Mesendoderm (in vitro differentiated cells): Measurements from ENCODE around the gene LRRC3C.

ENCODE experiments used
- DNase-seq: peaks from one replicate; pipeline ENCODE4 v3.0.0; 2013
- H2AK5ac ChIP-seq: 2 replicates; pipeline ENCODE4 v1.6.1; 2013; ENCODE audit warnings: low read length, inconsistent platforms
- H2BK120ac ChIP-seq: 2 replicates; pipeline ENCODE4 v1.6.1; 2013; ENCODE audit warnings: low read depth, mild to moderate bottlenecking, low read length, moderate library complexity, mixed read lengths
- H2BK15ac ChIP-seq: replicated peaks from 2 replicates; pipeline ENCODE4 v1.6.1; 2013; ENCODE audit warnings: low read depth, mild to moderate bottlenecking, moderate library complexity
- H2BK5ac ChIP-seq: 2 replicates; pipeline ENCODE4 v1.6.1; 2013; ENCODE audit warnings: low read length, inconsistent platforms
- H3K18ac ChIP-seq: 2 replicates; pipeline ENCODE4 v1.6.1; 2013; ENCODE audit warnings: mild to moderate bottlenecking, low read length, mixed read lengths
- H3K23ac ChIP-seq: one replicate; pipeline ENCODE4 v1.6.1; 2013; ENCODE audit warnings: low read length
- H3K27ac ChIP-seq: 2 replicates; pipeline ENCODE4 v1.5.1; 2013; ENCODE audit warnings: low read depth, mild to moderate bottlenecking, inconsistent platforms, low read length, moderate library complexity
- H3K27me3 ChIP-seq: 2 replicates; pipeline ENCODE4 v1.6.1; 2013; ENCODE audit warnings: low read length, control low read depth, mild to moderate bottlenecking, inconsistent platforms; ENCODE audit not compliant: insufficient read depth, poor library complexity
- H3K36me3 ChIP-seq: 2 replicates; pipeline ENCODE4 v1.6.1; 2013; ENCODE audit warnings: low read length, inconsistent platforms; ENCODE audit not compliant: control insufficient read depth, insufficient read depth
- H3K4ac ChIP-seq: one replicate; pipeline ENCODE4 v1.6.1; 2013; ENCODE audit warnings: low read depth, mild to moderate bottlenecking, low read length, moderate library complexity
- H3K4me1 ChIP-seq: 2 replicates; pipeline ENCODE4 v1.6.1; 2013; ENCODE audit warnings: low read depth, low read length, inconsistent platforms; ENCODE audit not compliant: control insufficient read depth
- H3K4me2 ChIP-seq: 2 replicates; pipeline ENCODE4 v1.6.1; 2013; ENCODE audit warnings: low read length
- H3K4me3 ChIP-seq: 2 replicates; pipeline ENCODE4 v1.5.1; 2013; ENCODE audit warnings: mild to moderate bottlenecking, low read length
- H3K56ac ChIP-seq: one replicate; pipeline ENCODE4 v1.6.1; 2013; ENCODE audit warnings: low read length
- H3K79me1 ChIP-seq: 2 replicates; pipeline ENCODE4 v1.6.1; 2013; ENCODE audit warnings: low read length, inconsistent platforms
- H3K79me2 ChIP-seq: 2 replicates; pipeline ENCODE4 v1.6.1; 2013; ENCODE audit warnings: mild to moderate bottlenecking, low read length; ENCODE audit not compliant: control insufficient read depth, insufficient read depth
- H3K9ac ChIP-seq: 2 replicates; pipeline ENCODE4 v1.6.1; 2013; ENCODE audit warnings: low read length, inconsistent platforms
- H4K5ac ChIP-seq: one replicate; pipeline ENCODE4 v1.6.1; 2013; ENCODE audit warnings: low read length
- H4K8ac ChIP-seq: one replicate; pipeline ENCODE4 v1.6.1; 2013; ENCODE audit warnings: low read depth, mild to moderate bottlenecking, control low read depth, low read length, moderate library complexity
- WGBS: extraction: QIAGEN DNeasy Blood & Tissue Kit; methylation state at CpG from one replicate; pipeline ENCODE4 v1.1.7; 2013; ENCODE audit warnings: low lambda C conversion rate, missing lambda C conversion rate; ENCODE audit not compliant: insufficient coverage; ENCODE audit errors: extremely low coverage; 5-methylcytosine and 5-hydroxymethylcytosine counted together

Gene LRRC3C

GRCh38 chr17:39979016-39979670 lies 51.6 kb downstream of the LRRC3C start:
- WGBS = no CpG with 5 or more reads among the region's 5 CpGs
- no peak overlapping the region for H3K4me3 ChIP-seq
- peaks cover 5% of the 10 kb centered on the region for H3K79me1 ChIP-seq

GRCh38 chr17:39979893-39980350 lies 52.4 kb downstream of the LRRC3C start:
- no peak overlapping the region for H3K23ac ChIP-seq
- H3K79me1 ChIP-seq = peaks cover 5% of the 10 kb centered on the region
- peaks cover 5% of the 10 kb centered on the region for H3K4me1 ChIP-seq
- H3K27me3 ChIP-seq = no peaks in the 10 kb centered on the region
- peak overlapping the region; percentile 31 for H3K4me3 ChIP-seq
- peak overlapping the region; percentile 91 for H3K56ac ChIP-seq
- H3K27ac ChIP-seq = no peak overlapping the region
- no peak overlapping the region for H4K5ac ChIP-seq
- H3K4me2 ChIP-seq = peak overlapping the region; percentile 37
- H4K8ac ChIP-seq = peak overlapping the region; percentile 30
- DNase-seq = peak; percentile 66
- no peak overlapping the region for H2BK5ac ChIP-seq
- no CpG with 5 or more reads among the region's 10 CpGs for WGBS
- no peak overlapping the region for H3K4ac ChIP-seq
- no peak overlapping the region for H2BK15ac ChIP-seq
- H2AK5ac ChIP-seq = no peak overlapping the region
- H3K18ac ChIP-seq = peak overlapping the region; percentile 76
- peak overlapping the region; percentile 68 for H3K9ac ChIP-seq
- peaks cover 2% of the 10 kb centered on the region for H3K36me3 ChIP-seq
- H3K79me2 ChIP-seq = peaks cover 15% of the 10 kb centered on the region
- no peak overlapping the region for H2BK120ac ChIP-seq

More at GRCh38 chr17:39979016-39979670, 51.6 kb downstream of the LRRC3C start:
- Histone ChIP-seq H3K79me2 (peaks cover 15% of the 10 kb centered on the region), H3K36me3 (no peaks in the 10 kb centered on the region), H2AK5ac (no peak overlapping the region), H2BK120ac (no peak overlapping the region), H3K27ac (no peak overlapping the region), H3K4me2 (no peak overlapping the region), H3K4me1 (peaks cover 5% of the 10 kb centered on the region), H3K4ac (no peak overlapping the region), H3K23ac (no peak overlapping the region), H3K18ac (no peak overlapping the region), H2BK15ac (no peak overlapping the region), H3K9ac (no peak overlapping the region), H2BK5ac (no peak overlapping the region), H4K5ac (no peak overlapping the region), H3K56ac (no peak overlapping the region), H4K8ac (no peak overlapping the region), H3K27me3 (no peaks in the 10 kb centered on the region)
- DNase-seq = peak; percentile 43

- Histone ChIP-seq H3K23ac (no peak within 1 kb of the TSS), H4K8ac (peak within 1 kb of the TSS; percentile 30), H3K18ac (peak within 1 kb of the TSS; percentile 89), H3K4ac (peak within 1 kb of the TSS; percentile 40), H3K36me3 (peaks cover 5% of the 10 kb centered on the region), H3K4me1 (peaks cover 5% of the 10 kb centered on the region), H2BK15ac (no peak within 1 kb of the TSS), H3K27me3 (no peaks in the 10 kb centered on the region), H3K56ac (peak within 1 kb of the TSS; percentile 97), H3K79me1 (peaks cover 7% of the 10 kb centered on the region), H3K79me2 (peaks cover 15% of the 10 kb centered on the region), H3K4me3 (peak within 1 kb of the TSS; percentile 93), H2BK120ac (peak within 1 kb of the TSS; percentile 46), H3K9ac (peak within 1 kb of the TSS; percentile 93), H4K5ac (no peak within 1 kb of the TSS), H3K27ac (peak within 1 kb of the TSS; percentile 75), H3K4me2 (peak within 1 kb of the TSS; percentile 92), H2AK5ac (no peak within 1 kb of the TSS), H2BK5ac (no peak within 1 kb of the TSS)
- no CpG with 5 or more reads among the region's 84 CpGs for WGBS
- peak; percentile 100 for DNase-seq
These were observed 53.0 kb downstream of the LRRC3C start, which contains the start of gene PSMD3 for GRCh38 chr17:39980351-39981206. Gene PSMD3, plus strand, starts transcription at chr17:39980807. Its CDS starts 164 bp downstream, at chr17:39980971.

GRCh38 chr17:39981207-39981741 lies 53.7 kb downstream of the LRRC3C start:
- peak overlapping the region; percentile 93 for H3K9ac ChIP-seq
- no peak overlapping the region for H2AK5ac ChIP-seq
- peak overlapping the region; percentile 97 for H3K56ac ChIP-seq
- H2BK15ac ChIP-seq = no peak overlapping the region
- H2BK120ac ChIP-seq = peak overlapping the region; percentile 46
- no peak overlapping the region for H3K23ac ChIP-seq
- DNase-seq = peak; percentile 23
- H3K4ac ChIP-seq = peak overlapping the region; percentile 40
- no peak overlapping the region for H2BK5ac ChIP-seq
- peak overlapping the region; percentile 93 for H3K4me3 ChIP-seq
- H3K79me2 ChIP-seq = peaks cover 15% of the 10 kb centered on the region
- H3K4me1 ChIP-seq = peaks cover 5% of the 10 kb centered on the region
- peak overlapping the region; percentile 89 for H3K18ac ChIP-seq
- peaks cover 7% of the 10 kb centered on the region for H3K79me1 ChIP-seq
- H3K4me2 ChIP-seq = peak overlapping the region; percentile 92
- H3K27me3 ChIP-seq = no peaks in the 10 kb centered on the region
- H4K5ac ChIP-seq = no peak overlapping the region
- no CpG with 5 or more reads among the region's 15 CpGs for WGBS
- H3K27ac ChIP-seq = peak overlapping the region; percentile 75
- peaks cover 6% of the 10 kb centered on the region for H3K36me3 ChIP-seq
- no peak overlapping the region for H4K8ac ChIP-seq

- Histone ChIP-seq H2AK5ac (no peak overlapping the region), H3K4me3 (peak overlapping the region; percentile 93), H3K4me1 (peaks cover 5% of the 10 kb centered on the region), H3K9ac (peak overlapping the region; percentile 93), H3K4me2 (peak overlapping the region; percentile 92), H3K56ac (peak overlapping the region; percentile 97), H4K8ac (no peak overlapping the region), H3K27me3 (no peaks in the 10 kb centered on the region), H3K18ac (no peak overlapping the region), H2BK5ac (no peak overlapping the region), H4K5ac (no peak overlapping the region), H2BK120ac (no peak overlapping the region), H2BK15ac (no peak overlapping the region), H3K36me3 (peaks cover 10% of the 10 kb centered on the region), H3K23ac (no peak overlapping the region), H3K4ac (no peak overlapping the region), H3K79me1 (peaks cover 7% of the 10 kb centered on the region), H3K79me2 (peaks cover 15% of the 10 kb centered on the region), H3K27ac (no peak overlapping the region)
- no CpG with 5 or more reads among the region's 7 CpGs for WGBS
- no peak for DNase-seq
These were observed 54.3 kb downstream of the LRRC3C start for GRCh38 chr17:39981766-39982375.
